Measurements from ENCODE around the gene PNKP.

Gene PNKP

GRCh38 chr19:49890349-49891311, 23.3 kb upstream of the PNKP start:
- peak; percentile 69 for DNase-seq (ENCODE audit: low spot score)

GRCh38 chr19:49889687-49890348, 22.4 kb upstream of the PNKP start:
- DNase-seq (ENCODE audit: low spot score): peak; percentile 80

- DNase-seq (ENCODE audit: low spot score): no peak
Measured at GRCh38 chr19:49889038-49889686, 21.8 kb upstream of the PNKP start.

- no peak for DNase-seq (ENCODE audit: low spot score)
Measured at GRCh38 chr19:49888510-49888824, 21.1 kb upstream of the PNKP start.

GRCh38 chr19:49887665-49888509, 20.5 kb upstream of the PNKP start:
- no peak for DNase-seq (ENCODE audit: low spot score)

- no peak for DNase-seq (ENCODE audit: low spot score)
Measured at GRCh38 chr19:49887037-49887664, 19.8 kb upstream of the PNKP start.

GRCh38 chr19:49884760-49885159, 17.4 kb upstream of the PNKP start:
- DNase-seq (ENCODE audit: low spot score): no peak

- DNase-seq (ENCODE audit: low spot score): no peak
Measured at GRCh38 chr19:49884109-49884508, 16.7 kb upstream of the PNKP start.

- no peak for DNase-seq (ENCODE audit: low spot score)
Measured at GRCh38 chr19:49883094-49883493, 15.7 kb upstream of the PNKP start.

GRCh38 chr19:49882643-49883042, 15.3 kb upstream of the PNKP start:
- DNase-seq (ENCODE audit: low spot score): no peak

GRCh38 chr19:49881672-49882394, 14.5 kb upstream of the PNKP start:
- no peak for DNase-seq (ENCODE audit: low spot score)

GRCh38 chr19:49881186-49881585, 13.8 kb upstream of the PNKP start:
- no peak for DNase-seq (ENCODE audit: low spot score)

- no peak for DNase-seq (ENCODE audit: low spot score)
Measured at GRCh38 chr19:49880162-49880869, 12.9 kb upstream of the PNKP start.

GRCh38 chr19:49879243-49879963, 12.0 kb upstream of the PNKP start:
- DNase-seq (ENCODE audit: low spot score): no peak

- no peak for DNase-seq (ENCODE audit: low spot score)
Measured at GRCh38 chr19:49878744-49879070, 11.3 kb upstream of the PNKP start.

GRCh38 chr19:49877879-49878743, 10.7 kb upstream of the PNKP start:
- peak; percentile 97 for DNase-seq (ENCODE audit: low spot score)

GRCh38 chr19:49877020-49877878, 9.9 kb upstream of the PNKP start, which contains the start of the genes AKT1S1 and TBC1D17:
Gene AKT1S1, minus strand, starts transcription at chr19:49877355. Its CDS starts 4,060 bp downstream, at chr19:49873295.
Gene TBC1D17, plus strand, starts transcription at chr19:49877702. Its CDS starts 22 bp downstream, at chr19:49877724.
- peak; percentile 100 for DNase-seq (ENCODE audit: low spot score)

All from CD4-positive, alpha-beta T cell treated with Interleukin-15 for 4 hours (primary cell).